ENCODE measurements around the gene PGLYRP3.

The PGLYRP3 gene

DNA sequence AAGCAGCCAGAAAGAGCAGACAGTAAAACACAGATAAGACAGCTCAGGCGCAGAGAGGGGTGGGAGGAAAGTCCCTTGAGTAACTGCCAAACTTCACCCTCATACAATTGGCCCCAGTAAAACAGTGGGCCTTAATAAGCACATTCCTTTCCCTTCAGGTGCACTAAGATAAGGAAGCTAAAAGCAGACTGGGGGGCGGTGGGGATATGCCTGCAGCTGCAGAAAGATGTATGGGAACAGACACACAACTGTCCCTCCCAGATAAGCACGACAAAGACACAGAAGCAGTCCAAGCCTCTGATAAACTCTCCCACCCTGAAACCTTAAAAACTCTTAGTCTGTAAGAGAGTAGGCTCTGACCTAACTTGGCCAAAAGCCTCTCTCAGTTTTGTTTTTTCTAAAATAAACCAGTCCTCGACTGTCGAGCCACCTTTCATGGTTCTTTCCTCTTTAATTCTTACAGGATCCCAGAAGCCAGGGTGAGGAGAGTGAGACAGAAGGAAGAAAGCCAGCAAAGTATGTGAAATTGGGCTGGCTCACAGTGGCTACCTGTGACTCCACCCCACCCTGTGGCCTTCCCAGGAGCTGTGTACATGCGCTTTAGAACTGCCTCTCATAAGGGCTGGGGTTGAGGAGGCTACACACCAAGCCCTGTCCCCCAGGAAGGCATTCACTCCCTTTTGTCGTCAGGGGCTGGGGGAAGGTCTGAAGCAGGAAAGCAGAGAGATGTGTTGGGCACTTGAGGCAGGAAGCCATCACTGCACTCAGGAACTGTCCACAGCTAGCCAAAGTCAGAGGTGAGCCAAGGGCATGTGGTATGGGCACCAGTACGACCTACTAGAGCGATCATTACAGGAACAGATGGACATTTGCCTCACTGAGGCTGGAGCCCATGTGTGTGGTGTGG is 31.3 kb upstream of the PGLYRP3 start:
- no peaks in the 10 kb centered on the region for H3K27me3 ChIP-seq (ENCODE audit: insufficient read depth, poor library complexity, severe bottlenecking)
- TF ChIP-seq SPI1 (IDR thresholded peaks at IDR 0.05; ENCODE audit: borderline replicate concordance, low read depth) (no peak), GABPA (IDR thresholded peaks at IDR 0.05; ENCODE audit: low read depth) (no peak), POLR2AphosphoS5 (IDR thresholded peaks at IDR 0.05; ENCODE audit: low read depth) (no peak), REST (IDR thresholded peaks at IDR 0.05; ENCODE audit: insufficient replicate concordance, low read depth) (no peak), CTCF (IDR thresholded peaks at IDR 0.05; ENCODE audit: insufficient read depth, low read length) (no peak)

GRCh38 chr1:153343040-153343681 is 30.4 kb upstream of the PGLYRP3 start:
- TF ChIP-seq POLR2AphosphoS5 (IDR thresholded peaks at IDR 0.05; ENCODE audit: low read depth) (no peak), SPI1 (IDR thresholded peaks at IDR 0.05; ENCODE audit: borderline replicate concordance, low read depth) (peak; percentile 56; the same call in 1 of the 2 replicates)
- Histone ChIP-seq H3K4me3 (replicated peaks; ENCODE audit: insufficient read depth, low read length) (no peak overlapping the region), H3K27me3 (ENCODE audit: insufficient read depth, poor library complexity, severe bottlenecking) (no peaks in the 10 kb centered on the region), H3K27ac (replicated peaks) (no peak overlapping the region)
- no peak for DNase-seq (ENCODE audit: low read depth in 1 of 2, low spot score in 1 of 2)

More for the DNA sequence above, 31.3 kb upstream of the PGLYRP3 start:
- Histone ChIP-seq H3K27ac (replicated peaks) (peak overlapping the region; percentile 84), H3K4me3 (replicated peaks; ENCODE audit: insufficient read depth, low read length) (no peak overlapping the region)
- no peak for DNase-seq (ENCODE audit: low read depth in 1 of 2, low spot score in 1 of 2)

DNA sequence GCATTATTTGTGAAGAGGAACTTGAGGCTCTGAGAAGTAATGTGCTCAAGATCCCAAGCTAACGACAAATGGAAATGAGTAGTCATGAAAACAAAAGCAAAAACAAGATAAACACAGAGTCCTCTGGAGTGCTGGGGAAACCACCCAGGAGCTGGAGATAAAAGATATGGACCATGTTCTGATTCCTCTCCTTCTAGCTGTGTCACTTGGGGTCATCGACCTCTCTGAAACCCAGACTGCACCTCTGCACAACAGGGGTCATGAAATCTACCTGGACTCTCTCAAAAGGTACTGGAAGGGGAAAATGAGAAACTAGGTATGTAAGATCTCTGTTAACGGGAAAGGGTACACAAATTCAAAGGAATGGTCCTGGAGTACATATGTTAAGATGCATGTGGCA is 29.4 kb upstream of the PGLYRP3 start:
- Histone ChIP-seq H3K27me3 (ENCODE audit: insufficient read depth, poor library complexity, severe bottlenecking) (no peaks in the 10 kb centered on the region), H3K27ac (replicated peaks) (no peak overlapping the region), H3K4me3 (replicated peaks; ENCODE audit: insufficient read depth, low read length) (no peak overlapping the region)
- DNase-seq (ENCODE audit: low read depth in 1 of 2, low spot score in 1 of 2), result no peak
- TF ChIP-seq SPI1 (IDR thresholded peaks at IDR 0.05; ENCODE audit: borderline replicate concordance, low read depth) (no peak), REST (IDR thresholded peaks at IDR 0.05; ENCODE audit: insufficient replicate concordance, low read depth) (no peak), GABPA (IDR thresholded peaks at IDR 0.05; ENCODE audit: low read depth) (no peak)

DNA sequence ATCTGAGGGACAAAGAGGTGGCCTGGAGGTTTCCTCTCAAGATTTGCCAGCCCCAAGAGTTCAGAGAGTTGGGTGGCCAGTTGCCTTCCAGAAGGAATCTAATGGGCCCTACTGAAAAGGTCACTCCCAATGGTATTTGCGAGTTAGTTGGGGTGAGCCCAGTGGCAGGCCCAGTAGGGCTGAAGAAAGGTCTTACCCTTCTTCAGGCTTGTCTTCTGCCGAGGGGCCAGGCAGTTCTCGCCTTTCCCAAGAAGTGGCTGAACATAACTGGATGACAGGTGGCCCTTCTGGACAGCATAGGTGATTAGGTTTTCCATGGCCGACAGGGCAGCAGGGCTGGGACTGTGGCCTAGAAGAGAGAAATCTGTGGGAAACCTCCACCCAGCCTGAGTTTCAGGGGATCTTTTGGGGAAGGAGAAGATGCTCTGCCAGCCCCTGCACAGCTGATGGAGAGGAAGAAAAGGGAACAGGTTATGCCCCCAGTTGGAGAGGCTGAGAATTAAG is 28.7 kb upstream of the PGLYRP3 start:
- TF ChIP-seq CTCF (IDR thresholded peaks at IDR 0.05; ENCODE audit: insufficient read depth, low read length) (no peak), POLR2AphosphoS5 (IDR thresholded peaks at IDR 0.05; ENCODE audit: low read depth) (no peak), GABPA (IDR thresholded peaks at IDR 0.05; ENCODE audit: low read depth) (no peak), REST (IDR thresholded peaks at IDR 0.05; ENCODE audit: insufficient replicate concordance, low read depth) (no peak), SPI1 (IDR thresholded peaks at IDR 0.05; ENCODE audit: borderline replicate concordance, low read depth) (no peak)
- H3K27me3 ChIP-seq (ENCODE audit: insufficient read depth, poor library complexity, severe bottlenecking), result no peaks in the 10 kb centered on the region
- H3K4me3 ChIP-seq (replicated peaks; ENCODE audit: insufficient read depth, low read length), result no peak overlapping the region
- no peak for DNase-seq (ENCODE audit: low read depth in 1 of 2, low spot score in 1 of 2)
- no peak overlapping the region for H3K27ac ChIP-seq (replicated peaks)

All from HL-60 (cell line).